ENCODE results near the gene PDLIM7.

The PDLIM7 gene

GRCh38 chr5:177443144-177443983, 54.0 kb downstream of the PDLIM7 start:
- no peak for DNase-seq

GRCh38 chr5:177442066-177442826, 55.2 kb downstream of the PDLIM7 start:
- DNase-seq, result no peak

- no peak for DNase-seq
These were observed 56.2 kb downstream of the PDLIM7 start for GRCh38 chr5:177440990-177441780.

GRCh38 chr5:177440211-177440989, 57.0 kb downstream of the PDLIM7 start:
- peak in 4 of 5 experiments; percentile 51 to 73 (median 60) for DNase-seq

- no peak for DNase-seq
These were observed 57.8 kb downstream of the PDLIM7 start for GRCh38 chr5:177439518-177440053.

GRCh38 chr5:177438468-177438867, 58.9 kb downstream of the PDLIM7 start:
- DNase-seq, result no peak

GRCh38 chr5:177437623-177438022, 59.8 kb downstream of the PDLIM7 start:
- no peak for DNase-seq

- DNase-seq, result no peak
These were observed 61.4 kb downstream of the PDLIM7 start for GRCh38 chr5:177435847-177436536.

- no peak for DNase-seq
These were observed 62.3 kb downstream of the PDLIM7 start for GRCh38 chr5:177434942-177435738.

GRCh38 chr5:177434437-177434836, 63.0 kb downstream of the PDLIM7 start:
- peak in 4 of 5 experiments; percentile 29 to 89 (median 45) for DNase-seq

GRCh38 chr5:177433658-177434217, 63.7 kb downstream of the PDLIM7 start:
- no peak for DNase-seq

All from T-helper 2 cell (primary cell).